Measurements from ENCODE around the gene PCYT1A.
"Not testable (repeated sequence)": the region's sequence is repeated elsewhere in the genome, so short reads cannot be mapped to it uniquely, and the experiment has no call there.

The PCYT1A gene

GRCh38 chr3:196198081-196198675, 89.3 kb downstream of the PCYT1A start:
- Mint-ChIP-seq H3K27ac (peak overlapping the region; percentile 41), H3K27me3 (no peaks in the 10 kb centered on the region), H3K4me3 (no peak overlapping the region), H3K36me3 (no peaks in the 10 kb centered on the region), H3K4me1 (peaks cover 4% of the 10 kb centered on the region), H3K9me3 (no peaks in the 10 kb centered on the region)

- Mint-ChIP-seq H3K4me1 (peaks cover 11% of the 10 kb centered on the region), H3K27me3 (no peaks in the 10 kb centered on the region), H3K9me3 (no peaks in the 10 kb centered on the region), H3K4me3 (no peak overlapping the region), H3K36me3 (no peaks in the 10 kb centered on the region), H3K27ac (no peak overlapping the region)
These were observed 90.0 kb downstream of the PCYT1A start for GRCh38 chr3:196197524-196197923.

- Mint-ChIP-seq H3K27me3 (no peaks in the 10 kb centered on the region), H3K4me3 (no peak overlapping the region), H3K27ac (no peak overlapping the region)
These were observed 91.8 kb downstream of the PCYT1A start for GRCh38 chr3:196195664-196196265.

GRCh38 chr3:196194542-196194915, 93.0 kb downstream of the PCYT1A start:
- no peak overlapping the region for H3K4me3 Mint-ChIP-seq
- no peaks in the 10 kb centered on the region for H3K27me3 Mint-ChIP-seq
- no peak overlapping the region for H3K27ac Mint-ChIP-seq
- H3K9me3 Mint-ChIP-seq = no peaks in the 10 kb centered on the region
- peaks cover 18% of the 10 kb centered on the region for H3K4me1 Mint-ChIP-seq
- H3K36me3 Mint-ChIP-seq = no peaks in the 10 kb centered on the region

More at GRCh38 chr3:196195664-196196265, 91.8 kb downstream of the PCYT1A start:
- Mint-ChIP-seq H3K36me3 (no peaks in the 10 kb centered on the region), H3K9me3 (no peaks in the 10 kb centered on the region), H3K4me1 (peaks cover 18% of the 10 kb centered on the region)

GRCh38 chr3:196193736-196194541, 93.6 kb downstream of the PCYT1A start:
- Mint-ChIP-seq H3K4me3 (no peak overlapping the region), H3K4me1 (peaks cover 18% of the 10 kb centered on the region), H3K27ac (peak overlapping the region; percentile 41)

GRCh38 chr3:196193133-196193735, 94.3 kb downstream of the PCYT1A start:
- no peak overlapping the region for H3K4me3 Mint-ChIP-seq
- H3K36me3 Mint-ChIP-seq = no peaks in the 10 kb centered on the region
- H3K27me3 Mint-ChIP-seq = no peaks in the 10 kb centered on the region
- peaks cover 18% of the 10 kb centered on the region for H3K4me1 Mint-ChIP-seq
- H3K9me3 Mint-ChIP-seq = no peaks in the 10 kb centered on the region
- peak overlapping the region; percentile 46 for H3K27ac Mint-ChIP-seq

More at GRCh38 chr3:196193736-196194541, 93.6 kb downstream of the PCYT1A start:
- H3K36me3 Mint-ChIP-seq = no peaks in the 10 kb centered on the region
- H3K27me3 Mint-ChIP-seq = no peaks in the 10 kb centered on the region
- no peaks in the 10 kb centered on the region for H3K9me3 Mint-ChIP-seq

GRCh38 chr3:196192524-196193051, 94.9 kb downstream of the PCYT1A start:
- H3K9me3 Mint-ChIP-seq = no peaks in the 10 kb centered on the region
- H3K27me3 Mint-ChIP-seq = no peaks in the 10 kb centered on the region
- peaks cover 18% of the 10 kb centered on the region for H3K4me1 Mint-ChIP-seq
- peak overlapping the region; percentile 43 for H3K27ac Mint-ChIP-seq
- peak overlapping the region; percentile 11 for H3K4me3 Mint-ChIP-seq
- H3K36me3 Mint-ChIP-seq = no peaks in the 10 kb centered on the region

- Mint-ChIP-seq H3K4me3 (peak overlapping the region; percentile 11), H3K36me3 (no peaks in the 10 kb centered on the region), H3K9me3 (no peaks in the 10 kb centered on the region), H3K27me3 (no peaks in the 10 kb centered on the region), H3K4me1 (peaks cover 19% of the 10 kb centered on the region), H3K27ac (peak overlapping the region; percentile 51)
These were observed 95.4 kb downstream of the PCYT1A start for GRCh38 chr3:196192036-196192523.

GRCh38 chr3:196189566-196190347, 97.8 kb downstream of the PCYT1A start:
- H3K4me1 Mint-ChIP-seq = peaks cover 23% of the 10 kb centered on the region
- H3K27me3 Mint-ChIP-seq = no peaks in the 10 kb centered on the region
- H3K9me3 Mint-ChIP-seq = no peaks in the 10 kb centered on the region
- no peak overlapping the region for H3K4me3 Mint-ChIP-seq
- H3K27ac Mint-ChIP-seq = no peak overlapping the region
- H3K36me3 Mint-ChIP-seq = no peaks in the 10 kb centered on the region

- Mint-ChIP-seq H3K27me3 (no peaks in the 10 kb centered on the region), H3K27ac (no peak overlapping the region), H3K4me1 (peaks cover 16% of the 10 kb centered on the region), H3K4me3 (no peak overlapping the region), H3K36me3 (no peaks in the 10 kb centered on the region), H3K9me3 (no peaks in the 10 kb centered on the region)
These were observed 100.6 kb downstream of the PCYT1A start for GRCh38 chr3:196186651-196187573.

GRCh38 chr3:196184881-196185280, 102.6 kb downstream of the PCYT1A start:
- peaks cover 21% of the 10 kb centered on the region for H3K4me1 Mint-ChIP-seq

GRCh38 chr3:196184169-196184432, 103.4 kb downstream of the PCYT1A start:
- not testable (repeated sequence) for H3K9me3 Mint-ChIP-seq, H3K27ac Mint-ChIP-seq, H3K4me3 Mint-ChIP-seq, H3K27me3 Mint-ChIP-seq, H3K36me3 Mint-ChIP-seq
- H3K4me1 Mint-ChIP-seq = peaks cover 29% of the 10 kb centered on the region

More at GRCh38 chr3:196184881-196185280, 102.6 kb downstream of the PCYT1A start:
- H3K36me3 Mint-ChIP-seq = no peaks in the 10 kb centered on the region
- no peaks in the 10 kb centered on the region for H3K27me3 Mint-ChIP-seq
- no peak overlapping the region for H3K27ac Mint-ChIP-seq
- no peaks in the 10 kb centered on the region for H3K9me3 Mint-ChIP-seq
- H3K4me3 Mint-ChIP-seq = no peak overlapping the region

- no peaks in the 10 kb centered on the region for H3K9me3 Mint-ChIP-seq
- H3K27me3 Mint-ChIP-seq = no peaks in the 10 kb centered on the region
- peak overlapping the region; percentile 30 for H3K27ac Mint-ChIP-seq
- no peaks in the 10 kb centered on the region for H3K36me3 Mint-ChIP-seq
- H3K4me1 Mint-ChIP-seq = peaks cover 31% of the 10 kb centered on the region
- H3K4me3 Mint-ChIP-seq = no peak overlapping the region
These were observed 106.4 kb downstream of the PCYT1A start for GRCh38 chr3:196181127-196181546.

- Mint-ChIP-seq H3K27ac (no peak overlapping the region), H3K4me3 (no peak overlapping the region), H3K36me3 (no peaks in the 10 kb centered on the region), H3K9me3 (no peaks in the 10 kb centered on the region), H3K4me1 (peaks cover 31% of the 10 kb centered on the region), H3K27me3 (no peaks in the 10 kb centered on the region)
These were observed 107.2 kb downstream of the PCYT1A start for GRCh38 chr3:196180346-196180745.
